IPS-20b (cell line): ENCODE measurements around the gene PGR.
"Not testable (repeated sequence)": the region's sequence is repeated elsewhere in the genome, so short reads cannot be mapped to it uniquely, and the experiment has no call there.

Experiments
- H3K27ac ChIP-seq: one replicate; pipeline ENCODE4 v1.5.1; 2013; ENCODE audit warnings: low read length
- H3K27me3 ChIP-seq: 2 replicates; pipeline ENCODE4 v1.6.1; 2013; ENCODE audit warnings: mild to moderate bottlenecking, low read length, inconsistent platforms; ENCODE audit not compliant: insufficient read depth
- H3K36me3 ChIP-seq: 2 replicates; pipeline ENCODE4 v1.6.1; 2013; ENCODE audit warnings: low read depth, mild to moderate bottlenecking, inconsistent platforms, low read length, moderate library complexity; ENCODE audit not compliant: insufficient read depth
- H3K4me1 ChIP-seq: 2 replicates; pipeline ENCODE4 v1.6.1; 2013; ENCODE audit warnings: mild to moderate bottlenecking, control low read depth, inconsistent platforms, low read length, moderate library complexity; ENCODE audit not compliant: insufficient read depth
- H3K4me3 ChIP-seq: 2 replicates; pipeline ENCODE4 v1.5.1; 2013; ENCODE audit warnings: mild to moderate bottlenecking, low read length, inconsistent platforms
- H3K9ac ChIP-seq: 2 replicates; pipeline ENCODE4 v1.6.1; 2013; ENCODE audit warnings: low read depth, mild to moderate bottlenecking, inconsistent platforms, low read length, moderate library complexity
- H3K9me3 ChIP-seq: 2 replicates; pipeline ENCODE4 v1.6.1; 2013; ENCODE audit warnings: mild to moderate bottlenecking, low read depth, low read length, inconsistent platforms; ENCODE audit not compliant: insufficient read depth

PGR gene

GRCh38 chr11:101031713-101032112, 97.9 kb downstream of the PGR start:
- no peak overlapping the region for H3K9ac ChIP-seq
- H3K4me3 ChIP-seq, result no peak overlapping the region
- no peaks in the 10 kb centered on the region for H3K9me3 ChIP-seq
- H3K4me1 ChIP-seq, result no peaks in the 10 kb centered on the region
- no peak overlapping the region for H3K27ac ChIP-seq
- no peaks in the 10 kb centered on the region for H3K27me3 ChIP-seq
- H3K36me3 ChIP-seq, result no peaks in the 10 kb centered on the region

- Histone ChIP-seq H3K4me1 (no peaks in the 10 kb centered on the region), H3K4me3 (no peak overlapping the region), H3K27me3 (no peaks in the 10 kb centered on the region), H3K9me3 (no peaks in the 10 kb centered on the region), H3K9ac (no peak overlapping the region), H3K27ac (no peak overlapping the region), H3K36me3 (no peaks in the 10 kb centered on the region)
These were observed 98.9 kb downstream of the PGR start for GRCh38 chr11:101030692-101031091.

- Histone ChIP-seq H3K36me3 (no peaks in the 10 kb centered on the region), H3K9ac (no peak overlapping the region), H3K4me1 (no peaks in the 10 kb centered on the region), H3K27ac (no peak overlapping the region), H3K9me3 (no peaks in the 10 kb centered on the region), H3K4me3 (no peak overlapping the region), H3K27me3 (no peaks in the 10 kb centered on the region)
These were observed 99.6 kb downstream of the PGR start for GRCh38 chr11:101030015-101030414.

GRCh38 chr11:101028644-101029043, 101.0 kb downstream of the PGR start:
- no peak overlapping the region for H3K9ac ChIP-seq
- H3K27ac ChIP-seq, result no peak overlapping the region
- H3K36me3 ChIP-seq, result no peaks in the 10 kb centered on the region
- no peaks in the 10 kb centered on the region for H3K4me1 ChIP-seq
- no peaks in the 10 kb centered on the region for H3K9me3 ChIP-seq
- no peak overlapping the region for H3K4me3 ChIP-seq
- H3K27me3 ChIP-seq, result no peaks in the 10 kb centered on the region

GRCh38 chr11:101022256-101022655, 107.4 kb downstream of the PGR start:
- Histone ChIP-seq H3K4me3 (no peak overlapping the region), H3K36me3 (no peaks in the 10 kb centered on the region), H3K9ac (no peak overlapping the region), H3K27me3 (no peaks in the 10 kb centered on the region), H3K4me1 (no peaks in the 10 kb centered on the region), H3K27ac (no peak overlapping the region), H3K9me3 (no peaks in the 10 kb centered on the region)

- no peaks in the 10 kb centered on the region for H3K9me3 ChIP-seq
- H3K27me3 ChIP-seq, result no peaks in the 10 kb centered on the region
- H3K4me1 ChIP-seq, result no peaks in the 10 kb centered on the region
- H3K36me3 ChIP-seq, result no peaks in the 10 kb centered on the region
- H3K4me3 ChIP-seq, result no peak overlapping the region
- no peak overlapping the region for H3K27ac ChIP-seq
- H3K9ac ChIP-seq, result no peak overlapping the region
These were observed 109.7 kb downstream of the PGR start for GRCh38 chr11:101019870-101020269.

GRCh38 chr11:101014600-101015285, 114.9 kb downstream of the PGR start:
- Histone ChIP-seq H3K9me3 (no peaks in the 10 kb centered on the region), H3K36me3 (no peaks in the 10 kb centered on the region), H3K4me3 (no peak overlapping the region), H3K4me1 (no peaks in the 10 kb centered on the region), H3K27ac (no peak overlapping the region), H3K27me3 (no peaks in the 10 kb centered on the region), H3K9ac (no peak overlapping the region)

- H3K9me3 ChIP-seq, H3K27ac ChIP-seq, H3K4me1 ChIP-seq, H3K4me3 ChIP-seq, H3K9ac ChIP-seq, H3K27me3 ChIP-seq, H3K36me3 ChIP-seq: not testable (repeated sequence)
These were observed 115.9 kb downstream of the PGR start for GRCh38 chr11:101013702-101014101.

GRCh38 chr11:101011881-101012280, 117.7 kb downstream of the PGR start:
- Histone ChIP-seq H3K9me3 (no peaks in the 10 kb centered on the region), H3K9ac (no peak overlapping the region), H3K36me3 (no peaks in the 10 kb centered on the region), H3K4me1 (no peaks in the 10 kb centered on the region), H3K27me3 (no peaks in the 10 kb centered on the region), H3K4me3 (no peak overlapping the region), H3K27ac (no peak overlapping the region)

- no peaks in the 10 kb centered on the region for H3K4me1 ChIP-seq
- no peak overlapping the region for H3K27ac ChIP-seq
- no peaks in the 10 kb centered on the region for H3K9me3 ChIP-seq
- H3K4me3 ChIP-seq, result no peak overlapping the region
- H3K9ac ChIP-seq, result no peak overlapping the region
- H3K27me3 ChIP-seq, result no peaks in the 10 kb centered on the region
- no peaks in the 10 kb centered on the region for H3K36me3 ChIP-seq
These were observed 118.7 kb downstream of the PGR start for GRCh38 chr11:101010899-101011298.

- Histone ChIP-seq H3K9me3 (no peaks in the 10 kb centered on the region), H3K4me1 (no peaks in the 10 kb centered on the region), H3K27me3 (no peaks in the 10 kb centered on the region), H3K4me3 (no peak overlapping the region), H3K9ac (no peak overlapping the region), H3K27ac (no peak overlapping the region), H3K36me3 (no peaks in the 10 kb centered on the region)
These were observed 119.9 kb downstream of the PGR start for GRCh38 chr11:101009690-101010055.

- H3K36me3 ChIP-seq, result no peaks in the 10 kb centered on the region
- H3K27me3 ChIP-seq, result no peaks in the 10 kb centered on the region
- H3K27ac ChIP-seq, result no peak overlapping the region
- no peak overlapping the region for H3K4me3 ChIP-seq
- no peaks in the 10 kb centered on the region for H3K9me3 ChIP-seq
- no peaks in the 10 kb centered on the region for H3K4me1 ChIP-seq
- no peak overlapping the region for H3K9ac ChIP-seq
These were observed 120.5 kb downstream of the PGR start for GRCh38 chr11:101008961-101009689.
